ENCODE measurements around the gene NUBP2. TPM values are rescaled to one million over a fixed set of nuclear protein-coding genes. Genes with fewer than 3 reads are reported as not detected.

NUBP2 gene
- total RNA-seq, 1 experiment from 2014 or later, result 103 TPM

GRCh38 chr16:1831186-1832075, 48.7 kb downstream of the NUBP2 start:
- ChIA-PET POLR2A (no interaction called here), CTCF (no interaction called here), RAD21 (ENCODE audit: low non-redundant PET in 1 of 2, low total read pairs in 2 of 2, uncharacterized antibody in 2 of 2, unreplicated experiment in 2 of 2) (no interaction called here)
- Histone ChIP-seq H3K4me3 (replicated peaks in 1 of 2; ENCODE audit: low read depth in 1 of 2, low read length in 2 of 2) (no peak overlapping the region), H2AFZ (ENCODE audit: low read depth, low read length, poor library complexity, severe bottlenecking) (no peak overlapping the region), H3K36me3 (ENCODE audit: control insufficient read depth in 1 of 2, insufficient read depth in 2 of 2, low read length in 2 of 2) (0 out of 4 replicates have a peak, but pooled peaks cover 0 to 7% of the 10 kb centered on the region in 2 experiments), H3K9me2 (ENCODE audit: insufficient read depth) (no peaks in the 10 kb centered on the region), H3K79me2 (ENCODE audit: insufficient read depth, low read length) (peaks cover 33% of the 10 kb centered on the region), H3K27me3 (ENCODE audit: insufficient read depth, low read length) (no peaks in the 10 kb centered on the region), H3K4me1 (ENCODE audit: control insufficient read depth in 1 of 2, insufficient read depth in 2 of 2, low read length in 2 of 2) (peaks cover 8% of the 10 kb centered on the region in 2 experiments), H3K9ac (ENCODE audit: low read length) (no peak overlapping the region), H3K4me2 (ENCODE audit: low read length) (no peak overlapping the region), H3K9me3 (ENCODE audit: control insufficient read depth in 1 of 2, insufficient read depth in 1 of 2, low read depth in 1 of 2, low read length in 2 of 2) (no peaks in the 10 kb centered on the region), H3K27ac (ENCODE audit: low read depth, low read length) (no peak overlapping the region), H4K20me1 (ENCODE audit: insufficient read depth) (peaks cover 5% of the 10 kb centered on the region; the same call in 1 of the 2 replicates)
- intact Hi-C loops (cut with micrococcal nuclease), result no loop called here
- no peak for TF ChIP-seq EZH2 (IDR thresholded peaks at IDR 0.05)
- no peak for TF ChIP-seq TCF7L2 (IDR thresholded peaks at IDR 0.05; ENCODE audit: borderline replicate concordance, extremely low read depth, insufficient read depth, insufficient read length)
- TF ChIP-seq ELF1 (IDR thresholded peaks at IDR 0.05; ENCODE audit: borderline replicate concordance, low read depth), result no peak
- no peak for TF ChIP-seq ZFX (IDR thresholded peaks at IDR 0.05)
- no peak for TF ChIP-seq POLR2A (IDR thresholded peaks at IDR 0.05; ENCODE audit: borderline replicate concordance, extremely low read depth, insufficient read depth, insufficient read length)
- TF ChIP-seq SIN3A (IDR thresholded peaks at IDR 0.05; ENCODE audit: low read depth), result no peak
- TF ChIP-seq RAD21 (IDR thresholded peaks at IDR 0.05; ENCODE audit: low read depth), result no peak
- no peak for TF ChIP-seq JUND (IDR thresholded peaks at IDR 0.05)
- no peak for TF ChIP-seq EZH2phosphoT487 (IDR thresholded peaks at IDR 0.05; ENCODE audit: borderline replicate concordance)
- TF ChIP-seq FOSL1 (IDR thresholded peaks at IDR 0.05; ENCODE audit: low read depth), result no peak
- TF ChIP-seq SRF (IDR thresholded peaks at IDR 0.05; ENCODE audit: low read depth), result no peak
- no peak for TF ChIP-seq POLR2AphosphoS5 (IDR thresholded peaks at IDR 0.05; ENCODE audit: low read depth, low read length)
- TF ChIP-seq CBX3 (IDR thresholded peaks at IDR 0.05; ENCODE audit: low read depth), result no peak
- TF ChIP-seq YY1 (IDR thresholded peaks at IDR 0.05; ENCODE audit: extremely low read depth, insufficient replicate concordance, low read depth, low read length), result no peak
- no peak for TF ChIP-seq CEBPB (IDR thresholded peaks at IDR 0.05; ENCODE audit: low read depth)
- no peak for TF ChIP-seq ZBTB33 (IDR thresholded peaks at IDR 0.05; ENCODE audit: extremely low read depth, insufficient replicate concordance, low read length)
- no peak for TF ChIP-seq ZNF274 (IDR thresholded peaks at IDR 0.05; ENCODE audit: low read depth, low read length)
- no peak for TF ChIP-seq MAX (IDR thresholded peaks at IDR 0.05)
- TF ChIP-seq EGR1 (IDR thresholded peaks at IDR 0.05; ENCODE audit: low read depth), result no peak
- TF ChIP-seq REST (IDR thresholded peaks at IDR 0.05; ENCODE audit: low read depth), result no peak
- BruUV-seq (replicated peaks), result no TSS peak
- no peak for DNase-seq (ENCODE audit: low read depth, low spot score)
- ATAC-seq, result no peak
